WTC11 (cell line): ENCODE results near the gene GLT6D1. TPM values are rescaled to one million over a fixed set of nuclear protein-coding genes. Genes with fewer than 3 reads are reported as not detected.

ENCODE experiments used
- ATAC-seq: fragments of 200-7000 bp; cut with Tn5 transposase; 2 replicates; pipeline ENCODE4 v1.10.0; 2021; ENCODE audit warnings: mild to moderate bottlenecking, moderate library complexity
- CTCF ChIA-PET: fragments of 300-600 bp; sonication (Branson Sonifier 250); formaldehyde crosslinking; loops from one replicate; lab custom pipeline; 2021; ENCODE audit warnings: antibody characterized with exemption; lab: Charles Lee
- POLR2A ChIA-PET: fragments of 350-600 bp; sonication (Branson Sonifier 250); formaldehyde crosslinking; loops from one replicate; lab custom pipeline; 2021; ENCODE audit warnings: antibody characterized with exemption; lab: Charles Lee
- DNase-seq: peaks from one replicate; pipeline ENCODE4 v3.0.0; 2021; ENCODE audit warnings: low spot score
- H3K27ac Mint-ChIP-seq: 2 replicates; pipeline ENCODE4 v1.8.0; 2021; ENCODE audit warnings: mixed read lengths
- H3K27me3 Mint-ChIP-seq: 2 replicates; pipeline ENCODE4 v1.8.0; 2021; ENCODE audit warnings: low read depth, mild to moderate bottlenecking, moderate library complexity, mixed read lengths
- H3K36me3 Mint-ChIP-seq: 2 replicates; pipeline ENCODE4 v1.8.0; 2021; ENCODE audit warnings: mixed read lengths
- H3K4me1 Mint-ChIP-seq: 2 replicates; pipeline ENCODE4 v1.8.0; 2022; ENCODE audit warnings: mixed read lengths
- H3K4me3 Mint-ChIP-seq: 2 replicates; pipeline ENCODE4 v1.8.0; 2021; ENCODE audit warnings: mild to moderate bottlenecking, moderate library complexity, mixed read lengths
- H3K9me3 Mint-ChIP-seq: 2 replicates; pipeline ENCODE4 v1.8.0; 2021; ENCODE audit warnings: mixed read lengths
- AR ChIP-seq: fragments of 250-450 bp; sonication (Bioruptor Pico); IDR thresholded peaks from 2 replicates; pipeline ENCODE4 v1.9.0; 2021; ENCODE audit warnings: mild to moderate bottlenecking
- ATF2 ChIP-seq: sonication (generic); formaldehyde crosslinking; IDR thresholded peaks from 2 replicates; pipeline ENCODE4 v1.8.1; 2022; ENCODE audit warnings: low read depth, missing genetic modification reagents, borderline replicate concordance
- CREM ChIP-seq: sonication (generic); formaldehyde crosslinking; IDR thresholded peaks from 2 replicates; pipeline ENCODE4 v1.8.1; 2022; ENCODE audit warnings: mild to moderate bottlenecking, missing genetic modification reagents, moderate library complexity
- E2F5 ChIP-seq: sonication (generic); formaldehyde crosslinking; IDR thresholded peaks from 2 replicates; pipeline ENCODE4 v1.8.1; 2022; ENCODE audit warnings: mild to moderate bottlenecking, moderate library complexity, missing genetic modification reagents
- FOXK1 ChIP-seq: sonication (generic); formaldehyde crosslinking; IDR thresholded peaks from 2 replicates; pipeline ENCODE4 v1.8.0; 2022; ENCODE audit warnings: mild to moderate bottlenecking, moderate library complexity, missing genetic modification reagents
- GABPB1 ChIP-seq: sonication (generic); formaldehyde crosslinking; IDR thresholded peaks from 2 replicates; pipeline ENCODE4 v1.8.1; 2023; ENCODE audit warnings: mild to moderate bottlenecking, missing genetic modification reagents
- GRHL2 ChIP-seq: fragments of 250-450 bp; sonication (Bioruptor Pico); IDR thresholded peaks from 2 replicates; pipeline ENCODE4 v1.8.0; 2022; ENCODE audit warnings: mild to moderate bottlenecking, moderate library complexity; ENCODE audit not compliant: insufficient replicate concordance, severe bottlenecking
- GTF2I ChIP-seq: fragments of 250-450 bp; sonication (Bioruptor Pico); conservative IDR thresholded peaks from 2 replicates; pipeline ENCODE4 v1.4.0; 2021; ENCODE audit warnings: mild to moderate bottlenecking
- HMGA2 ChIP-seq: fragments of 250-450 bp; sonication (Bioruptor Pico); IDR thresholded peaks from 2 replicates; pipeline ENCODE4 v1.4.0; 2021; ENCODE audit warnings: mild to moderate bottlenecking, moderate library complexity
- IRF1 ChIP-seq: sonication (generic); formaldehyde crosslinking; IDR thresholded peaks from 2 replicates; pipeline ENCODE4 v1.8.0; 2023; ENCODE audit warnings: missing genetic modification reagents
- IRF2 ChIP-seq: sonication (generic); formaldehyde crosslinking; IDR thresholded peaks from 2 replicates; pipeline ENCODE4 v1.8.0; 2022; ENCODE audit warnings: low read depth, missing genetic modification reagents, borderline replicate concordance
- KAT7 ChIP-seq: sonication (generic); formaldehyde crosslinking; IDR thresholded peaks from 2 replicates; pipeline ENCODE4 v1.8.1; 2023; ENCODE audit warnings: missing genetic modification reagents, mild to moderate bottlenecking, borderline replicate concordance
- MLX ChIP-seq: sonication (generic); formaldehyde crosslinking; IDR thresholded peaks from 2 replicates; pipeline ENCODE4 v1.8.1; 2023; ENCODE audit warnings: mild to moderate bottlenecking, missing genetic modification reagents, moderate library complexity
- NFE2L1 ChIP-seq: sonication (generic); formaldehyde crosslinking; IDR thresholded peaks from 2 replicates; pipeline ENCODE4 v1.8.1; 2023; ENCODE audit warnings: missing genetic modification reagents
- PRDM15 ChIP-seq: sonication (generic); formaldehyde crosslinking; IDR thresholded peaks from 2 replicates; pipeline ENCODE4 v1.8.0; 2022; ENCODE audit warnings: missing genetic modification reagents
- PRRX2 ChIP-seq: fragments of 250-450 bp; sonication (Bioruptor Pico); IDR thresholded peaks from 2 replicates; pipeline ENCODE4 v1.8.0; 2021; ENCODE audit warnings: mild to moderate bottlenecking
- RELA ChIP-seq: sonication (generic); formaldehyde crosslinking; IDR thresholded peaks from 2 replicates; pipeline ENCODE4 v1.8.1; 2022; ENCODE audit warnings: missing genetic modification reagents, mild to moderate bottlenecking, borderline replicate concordance
- RORB ChIP-seq: fragments of 250-450 bp; sonication (Bioruptor Pico); IDR thresholded peaks from 2 replicates; pipeline ENCODE4 v1.9.0; 2021; ENCODE audit warnings: mild to moderate bottlenecking
- TCF7 ChIP-seq: sonication (generic); formaldehyde crosslinking; IDR thresholded peaks from 2 replicates; pipeline ENCODE4 v1.8.0; 2022; ENCODE audit warnings: mild to moderate bottlenecking, low read depth, missing genetic modification reagents, moderate library complexity
- ZBTB43 ChIP-seq: sonication (generic); formaldehyde crosslinking; IDR thresholded peaks from 2 replicates; pipeline ENCODE4 v1.8.1; 2023; ENCODE audit warnings: mild to moderate bottlenecking, missing genetic modification reagents
- ZNF416 ChIP-seq: fragments of 250-450 bp; sonication (Bioruptor Pico); IDR thresholded peaks from 2 replicates; pipeline ENCODE4 v1.9.0; 2021; ENCODE audit warnings: mild to moderate bottlenecking, inconsistent platforms
- total RNA-seq: library from RNA; stranded (reverse); gene quantifications from 3 replicates; pipeline ENCODE4 v1.2.3, GENCODE V29; 2021

The GLT6D1 gene
- total RNA-seq, 1 experiment from 2014 or later: 0.37 TPM

- Mint-ChIP-seq H3K4me1 (no peaks in the 10 kb centered on the region), H3K27ac (no peak overlapping the region), H3K4me3 (no peak overlapping the region), H3K27me3 (peaks cover 2% of the 10 kb centered on the region; the same call in 1 of the 2 replicates), H3K9me3 (peaks cover 13% of the 10 kb centered on the region), H3K36me3 (peaks cover 9% of the 10 kb centered on the region; the same call in 1 of the 2 replicates)
- ATAC-seq: no peak
- no peak for DNase-seq
- POLR2A ChIA-PET: no interaction called here
- CTCF ChIA-PET: no interaction called here
- no peak for TF ChIP-seq KAT7 (CRISPR knock-in tag)
- no peak for TF ChIP-seq CREM (CRISPR knock-in tag)
- no peak for TF ChIP-seq GTF2I (CRISPR knock-in tag)
- TF ChIP-seq IRF1: no peak
- no peak for TF ChIP-seq ZBTB43 (CRISPR knock-in tag)
- TF ChIP-seq RORB: no peak
- no peak for TF ChIP-seq TCF7 (CRISPR knock-in tag)
- TF ChIP-seq RELA (CRISPR knock-in tag): no peak
- no peak for TF ChIP-seq HMGA2 (CRISPR knock-in tag)
- no peak for TF ChIP-seq IRF2 (CRISPR knock-in tag)
- no peak for TF ChIP-seq NFE2L1 (CRISPR knock-in tag)
- no peak for TF ChIP-seq GABPB1 (CRISPR knock-in tag)
- no peak for TF ChIP-seq AR (CRISPR knock-in tag)
- TF ChIP-seq E2F5 (CRISPR knock-in tag): no peak
- TF ChIP-seq PRDM15 (CRISPR knock-in tag): no peak
- no peak for TF ChIP-seq FOXK1 (CRISPR knock-in tag)
Observed at GRCh38 chr9:135582966-135583687, 56.2 kb downstream of the GLT6D1 start.

- CTCF ChIA-PET: no interaction called here
- H3K4me3 Mint-ChIP-seq: no peak overlapping the region
- ATAC-seq: no peak
- TF ChIP-seq ZNF416 (CRISPR knock-in tag) (no peak), GRHL2 (CRISPR knock-in tag) (no peak), PRRX2 (no peak), ATF2 (CRISPR knock-in tag) (no peak), MLX (no peak)
- peaks cover 13% of the 10 kb centered on the region for H3K9me3 Mint-ChIP-seq
- H3K27ac Mint-ChIP-seq: no peak overlapping the region
- POLR2A ChIA-PET: no interaction called here
- no peak for DNase-seq
- H3K4me1 Mint-ChIP-seq: no peaks in the 10 kb centered on the region
- H3K27me3 Mint-ChIP-seq: peaks cover 2% of the 10 kb centered on the region; the same call in 1 of the 2 replicates
- peaks cover 9% of the 10 kb centered on the region; the same call in 1 of the 2 replicates for H3K36me3 Mint-ChIP-seq
Observed at GRCh38 chr9:135582541-135582940, 56.8 kb downstream of the GLT6D1 start.
